Activated T-cell treated with anti-CD3 and anti-CD28 coated beads, Interleukin-2, amount 50 U/mL, for 4 hours (primary cell): ENCODE measurements around the gene METTL4. TPM values are rescaled to one million over a fixed set of nuclear protein-coding genes. Genes with fewer than 3 reads are reported as not detected.
A peak's percentile ranks its signal among the peaks of the same experiment; 100 is the strongest.

ENCODE experiments used
- ATAC-seq, 2 donors: fragments of 200-7000 bp; cut with Tn5 transposase; one replicate each; pipeline ENCODE4 v1.10.0; 2021
- DNase-seq: peaks from one replicate; pipeline ENCODE4 v3.0.0-alpha.2; 2020
- H3K27me3 Mint-ChIP-seq: one replicate; pipeline ENCODE4 v1.8.0; 2021; ENCODE audit warnings: low read depth, mixed read lengths
- H3K36me3 Mint-ChIP-seq: one replicate; pipeline ENCODE4 v1.8.0; 2022; ENCODE audit warnings: mixed read lengths; ENCODE audit not compliant: insufficient read depth
- H3K4me1 Mint-ChIP-seq: one replicate; pipeline ENCODE4 v1.8.0; 2021; ENCODE audit warnings: low read depth, mixed read lengths
- H3K4me3 Mint-ChIP-seq: one replicate; pipeline ENCODE4 v1.8.0; 2021; ENCODE audit warnings: mild to moderate bottlenecking, moderate library complexity, mixed read lengths
- H3K9me3 Mint-ChIP-seq: one replicate; pipeline ENCODE4 v1.8.0; 2021; ENCODE audit warnings: mixed read lengths
- total RNA-seq, 3 donors: library from RNA; stranded (reverse); gene quantifications; one replicate each; pipeline ENCODE4 v1.2.1, GENCODE V29; 2021

The METTL4 gene
- total RNA-seq, result 10 to 100 TPM; 14.0 to 17.5 (median 15.4) TPM

- Mint-ChIP-seq H3K36me3 (peaks cover 13% of the 10 kb centered on the region), H3K4me1 (peaks cover 55% of the 10 kb centered on the region), H3K4me3 (peak within 1 kb of the TSS; percentile 95), H3K27me3 (no peaks in the 10 kb centered on the region), H3K9me3 (no peaks in the 10 kb centered on the region)
- DNase-seq, result peak; percentile 80
- ATAC-seq, result peak; percentile 91 to 92
These were observed at the start of gene METTL4, which contains the start of gene NDC80 for GRCh38 chr18:2571200-2572170. Gene METTL4 (minus strand): TSS chr18:2571505. CDS start chr18:2567216, 4,289 bp downstream. Gene NDC80 (plus strand): TSS chr18:2571557. CDS start chr18:2572986, 1,429 bp downstream.

- DNase-seq, result no peak
- H3K4me3 Mint-ChIP-seq, result no peak overlapping the region
- peaks cover 15% of the 10 kb centered on the region for H3K36me3 Mint-ChIP-seq
- peaks cover 10% of the 10 kb centered on the region for H3K9me3 Mint-ChIP-seq
- ATAC-seq, result no peak
- H3K4me1 Mint-ChIP-seq, result no peaks in the 10 kb centered on the region
- no peaks in the 10 kb centered on the region for H3K27me3 Mint-ChIP-seq
These were observed 46.7 kb upstream of the METTL4 start for GRCh38 chr18:2618009-2618408.

- Mint-ChIP-seq H3K36me3 (peaks cover 18% of the 10 kb centered on the region), H3K27me3 (no peaks in the 10 kb centered on the region), H3K9me3 (peaks cover 10% of the 10 kb centered on the region), H3K4me3 (no peak overlapping the region), H3K4me1 (no peaks in the 10 kb centered on the region)
- DNase-seq (no peak), ATAC-seq (no peak)
These were observed 46.2 kb upstream of the METTL4 start for GRCh38 chr18:2617401-2617998.

GRCh38 chr18:2612996-2613395 lies 41.7 kb upstream of the METTL4 start:
- Mint-ChIP-seq H3K9me3 (peaks cover 10% of the 10 kb centered on the region), H3K27me3 (no peaks in the 10 kb centered on the region), H3K4me3 (no peak overlapping the region), H3K36me3 (peaks cover 22% of the 10 kb centered on the region), H3K4me1 (peaks cover 8% of the 10 kb centered on the region)
- DNase-seq, result no peak
- no peak for ATAC-seq

GRCh38 chr18:2610549-2610948 lies 39.2 kb upstream of the METTL4 start:
- Mint-ChIP-seq H3K36me3 (peaks cover 14% of the 10 kb centered on the region), H3K4me3 (no peak overlapping the region), H3K9me3 (peaks cover 10% of the 10 kb centered on the region), H3K27me3 (no peaks in the 10 kb centered on the region), H3K4me1 (peaks cover 21% of the 10 kb centered on the region)
- ATAC-seq (no peak), DNase-seq (no peak)

GRCh38 chr18:2609604-2610003 lies 38.3 kb upstream of the METTL4 start:
- ATAC-seq (no peak), DNase-seq (no peak)
- Mint-ChIP-seq H3K4me1 (peaks cover 31% of the 10 kb centered on the region), H3K36me3 (peaks cover 7% of the 10 kb centered on the region), H3K4me3 (no peak overlapping the region), H3K27me3 (no peaks in the 10 kb centered on the region), H3K9me3 (peaks cover under 1% of the 10 kb centered on the region)

- H3K9me3 Mint-ChIP-seq, result no peaks in the 10 kb centered on the region
- no peaks in the 10 kb centered on the region for H3K27me3 Mint-ChIP-seq
- peak overlapping the region; percentile 52 for H3K4me3 Mint-ChIP-seq
- no peak for DNase-seq
- ATAC-seq, result peak; percentile 48 to 58
- peaks cover 4% of the 10 kb centered on the region for H3K36me3 Mint-ChIP-seq
- peaks cover 51% of the 10 kb centered on the region for H3K4me1 Mint-ChIP-seq
These were observed 35.0 kb upstream of the METTL4 start for GRCh38 chr18:2606335-2606734.

GRCh38 chr18:2602844-2603243 lies 31.5 kb upstream of the METTL4 start:
- Mint-ChIP-seq H3K9me3 (no peaks in the 10 kb centered on the region), H3K27me3 (no peaks in the 10 kb centered on the region), H3K36me3 (peaks cover 3% of the 10 kb centered on the region), H3K4me1 (peaks cover 55% of the 10 kb centered on the region), H3K4me3 (no peak overlapping the region)
- ATAC-seq (peak in 1 of 2 donors; percentile 38), DNase-seq (no peak)

- Mint-ChIP-seq H3K4me1 (peaks cover 49% of the 10 kb centered on the region), H3K4me3 (no peak overlapping the region), H3K36me3 (peaks cover 9% of the 10 kb centered on the region), H3K27me3 (no peaks in the 10 kb centered on the region), H3K9me3 (peaks cover 4% of the 10 kb centered on the region)
- no peak for ATAC-seq
- DNase-seq, result no peak
These were observed 26.3 kb upstream of the METTL4 start for GRCh38 chr18:2597639-2598038.

GRCh38 chr18:2590303-2590702 lies 19.0 kb upstream of the METTL4 start:
- Mint-ChIP-seq H3K27me3 (no peaks in the 10 kb centered on the region), H3K4me1 (peaks cover 52% of the 10 kb centered on the region), H3K36me3 (peaks cover 5% of the 10 kb centered on the region), H3K9me3 (no peaks in the 10 kb centered on the region), H3K4me3 (peak overlapping the region; percentile 45)
- no peak for DNase-seq
- no peak for ATAC-seq

GRCh38 chr18:2589345-2590068 lies 18.2 kb upstream of the METTL4 start:
- peak overlapping the region; percentile 60 for H3K4me3 Mint-ChIP-seq
- H3K36me3 Mint-ChIP-seq, result peaks cover 4% of the 10 kb centered on the region
- peaks cover 47% of the 10 kb centered on the region for H3K4me1 Mint-ChIP-seq
- no peaks in the 10 kb centered on the region for H3K27me3 Mint-ChIP-seq
- ATAC-seq (peak; percentile 67 to 73), DNase-seq (no peak)
- H3K9me3 Mint-ChIP-seq, result no peaks in the 10 kb centered on the region

GRCh38 chr18:2588666-2589344 lies 17.5 kb upstream of the METTL4 start:
- Mint-ChIP-seq H3K27me3 (no peaks in the 10 kb centered on the region), H3K9me3 (no peaks in the 10 kb centered on the region), H3K4me3 (peak overlapping the region; percentile 60), H3K4me1 (peaks cover 42% of the 10 kb centered on the region), H3K36me3 (peaks cover 4% of the 10 kb centered on the region)
- ATAC-seq, result no peak
- no peak for DNase-seq

GRCh38 chr18:2587788-2588187 lies 16.5 kb upstream of the METTL4 start:
- Mint-ChIP-seq H3K4me1 (peaks cover 35% of the 10 kb centered on the region), H3K36me3 (peaks cover 4% of the 10 kb centered on the region), H3K4me3 (peak overlapping the region; percentile 4), H3K9me3 (no peaks in the 10 kb centered on the region), H3K27me3 (no peaks in the 10 kb centered on the region)
- ATAC-seq (peak in 1 of 2 donors; percentile 42), DNase-seq (no peak)

GRCh38 chr18:2573408-2573807 lies 2.1 kb upstream of the METTL4 start:
- Mint-ChIP-seq H3K9me3 (no peaks in the 10 kb centered on the region), H3K4me1 (peaks cover 51% of the 10 kb centered on the region)

More at GRCh38 chr18:2573408-2573807, 2.1 kb upstream of the METTL4 start:
- Mint-ChIP-seq H3K4me3 (peak overlapping the region; percentile 95), H3K36me3 (peaks cover 3% of the 10 kb centered on the region), H3K27me3 (no peaks in the 10 kb centered on the region)
- no peak for ATAC-seq
- no peak for DNase-seq
